Measurements from ENCODE around the gene TAS2R7. TPM values are rescaled to one million over a fixed set of nuclear protein-coding genes. Genes with fewer than 3 reads are reported as not detected.
A peak's percentile ranks its signal among the peaks of the same experiment; 100 is the strongest.

The TAS2R7 gene
- total RNA-seq, 1 experiment from 2014 or later: not detected

DNA sequence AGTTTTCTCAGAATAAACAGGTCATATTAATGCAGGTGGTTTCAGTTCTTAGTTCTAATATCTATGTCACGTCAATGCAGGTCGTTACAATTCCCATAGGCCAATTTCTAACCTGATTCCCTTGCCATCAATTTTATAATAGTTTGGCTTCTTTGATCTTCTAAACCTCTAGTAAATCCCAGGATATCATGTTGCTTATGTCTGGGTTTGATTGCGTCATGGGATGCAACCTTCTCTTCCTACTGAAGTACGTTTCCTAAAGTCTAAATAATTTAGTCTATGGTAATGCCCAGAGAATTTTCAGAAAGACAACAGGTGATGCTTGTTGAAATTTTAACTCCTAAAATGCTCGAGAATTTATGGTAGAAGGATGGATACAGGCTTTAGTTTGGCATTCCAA is 19.2 kb downstream of the TAS2R7 start:
- H2AFZ ChIP-seq (ENCODE audit: low read length): no peak overlapping the region
- no peaks in the 10 kb centered on the region for H3K9me2 ChIP-seq (replicated peaks; ENCODE audit: low read length)
- no peak for TF ChIP-seq EZH2 (IDR thresholded peaks at IDR 0.05; ENCODE audit: low read length, unreplicated experiment)
- TF ChIP-seq, protein P1, sequence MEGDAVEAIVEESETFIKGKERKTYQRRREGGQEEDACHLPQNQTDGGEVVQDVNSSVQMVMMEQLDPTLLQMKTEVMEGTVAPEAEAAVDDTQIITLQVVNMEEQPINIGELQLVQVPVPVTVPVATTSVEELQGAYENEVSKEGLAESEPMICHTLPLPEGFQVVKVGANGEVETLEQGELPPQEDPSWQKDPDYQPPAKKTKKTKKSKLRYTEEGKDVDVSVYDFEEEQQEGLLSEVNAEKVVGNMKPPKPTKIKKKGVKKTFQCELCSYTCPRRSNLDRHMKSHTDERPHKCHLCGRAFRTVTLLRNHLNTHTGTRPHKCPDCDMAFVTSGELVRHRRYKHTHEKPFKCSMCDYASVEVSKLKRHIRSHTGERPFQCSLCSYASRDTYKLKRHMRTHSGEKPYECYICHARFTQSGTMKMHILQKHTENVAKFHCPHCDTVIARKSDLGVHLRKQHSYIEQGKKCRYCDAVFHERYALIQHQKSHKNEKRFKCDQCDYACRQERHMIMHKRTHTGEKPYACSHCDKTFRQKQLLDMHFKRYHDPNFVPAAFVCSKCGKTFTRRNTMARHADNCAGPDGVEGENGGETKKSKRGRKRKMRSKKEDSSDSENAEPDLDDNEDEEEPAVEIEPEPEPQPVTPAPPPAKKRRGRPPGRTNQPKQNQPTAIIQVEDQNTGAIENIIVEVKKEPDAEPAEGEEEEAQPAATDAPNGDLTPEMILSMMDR (conservative IDR thresholded peaks at IDR 0.05; ENCODE audit: low read depth, low read length): no peak
- H4K20me1 ChIP-seq (ENCODE audit: low read length): no peaks in the 10 kb centered on the region
- ATAC-seq (no peak), DNase-seq (no peak)
- intact Hi-C loops (cut with micrococcal nuclease): no loop called here
- POLR2A ChIA-PET (ENCODE audit: unreplicated experiment): no interaction called here
- CTCF ChIA-PET: no interaction called here
- no peak overlapping the region for H3K4me2 ChIP-seq (ENCODE audit: low read length)
- H3K27ac ChIP-seq (ENCODE audit: low read length): no peak overlapping the region
- no peaks in the 10 kb centered on the region for H3K9me3 ChIP-seq (ENCODE audit: low read length)
- H3K79me2 ChIP-seq (ENCODE audit: low read length): no peaks in the 10 kb centered on the region
- BruUV-seq (replicated peaks): no TSS peak
- H3K4me3 ChIP-seq (ENCODE audit: low read length): no peak overlapping the region
- no peaks in the 10 kb centered on the region for H3K4me1 ChIP-seq (ENCODE audit: insufficient read depth, low read length)
- no peaks in the 10 kb centered on the region for H3K27me3 ChIP-seq (ENCODE audit: low read length)
- H3F3A ChIP-seq (ENCODE audit: low read length, unreplicated experiment): no peaks in the 10 kb centered on the region
- no peak overlapping the region for H3K9ac ChIP-seq (ENCODE audit: low read length)
- H3K36me3 ChIP-seq (ENCODE audit: low read depth, low read length): no peaks in the 10 kb centered on the region

DNA sequence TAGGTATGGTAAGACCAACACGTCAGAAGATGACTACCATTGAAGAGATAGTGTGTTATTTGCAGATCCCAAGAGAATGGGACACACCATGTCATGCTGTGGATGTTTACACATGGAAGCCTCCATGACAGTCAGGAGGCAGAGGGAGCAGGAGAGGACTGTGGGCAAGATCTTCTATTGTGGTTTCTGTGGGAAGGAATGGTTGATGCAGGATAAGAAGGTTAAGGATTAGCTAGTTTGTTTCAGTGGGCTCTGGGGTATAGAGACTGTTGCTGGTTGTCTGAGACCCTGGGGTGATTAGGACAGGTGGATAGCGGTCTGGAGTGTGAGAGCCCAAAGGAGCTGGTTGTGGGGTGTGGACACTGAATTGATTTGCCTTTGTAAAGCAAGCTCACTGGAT is 23.3 kb downstream of the TAS2R7 start:
- no TSS peak for BruUV-seq (replicated peaks)

DNA sequence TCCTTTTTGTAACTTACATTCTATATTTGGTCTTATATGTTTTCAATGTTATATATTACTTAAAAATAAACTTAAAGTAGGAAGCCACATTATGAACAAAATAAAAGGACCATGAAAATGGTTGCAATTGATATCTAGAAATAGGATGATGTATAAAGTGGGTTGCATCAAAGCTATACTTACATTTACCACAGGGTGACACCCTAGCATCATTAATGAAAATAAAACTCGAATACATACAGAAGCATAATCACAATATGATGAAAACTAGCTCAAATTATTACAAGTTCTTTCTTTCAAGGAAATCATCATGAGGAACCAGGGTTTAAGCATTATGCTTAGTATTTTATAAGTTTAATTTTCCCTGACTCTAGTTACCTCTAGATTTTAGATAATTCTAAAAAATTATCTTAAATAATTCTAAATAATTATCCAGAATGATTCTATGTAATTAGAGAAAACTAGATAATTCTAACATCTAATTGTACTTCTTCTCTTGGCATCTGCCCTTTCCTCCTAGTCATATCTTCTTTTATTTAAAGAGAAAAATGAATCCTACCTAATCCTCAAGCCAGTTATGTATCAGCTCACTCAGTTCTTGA is 31.2 kb downstream of the TAS2R7 start:
- Histone ChIP-seq H3F3A (ENCODE audit: low read length, unreplicated experiment) (no peaks in the 10 kb centered on the region), H3K27me3 (ENCODE audit: low read length) (peaks cover 71% of the 10 kb centered on the region), H3K79me2 (ENCODE audit: low read length) (no peaks in the 10 kb centered on the region), H3K9ac (ENCODE audit: low read length) (no peak overlapping the region), H3K9me2 (replicated peaks; ENCODE audit: low read length) (no peaks in the 10 kb centered on the region), H3K9me3 (ENCODE audit: low read length) (no peaks in the 10 kb centered on the region), H3K36me3 (ENCODE audit: low read depth, low read length) (no peaks in the 10 kb centered on the region), H2AFZ (ENCODE audit: low read length) (no peak overlapping the region), H3K27ac (ENCODE audit: low read length) (no peak overlapping the region), H3K4me2 (ENCODE audit: low read length) (no peak overlapping the region), H4K20me1 (ENCODE audit: low read length) (no peaks in the 10 kb centered on the region), H3K4me1 (ENCODE audit: insufficient read depth, low read length) (no peaks in the 10 kb centered on the region), H3K4me3 (ENCODE audit: low read length) (no peak overlapping the region)
- intact Hi-C loops (cut with micrococcal nuclease): loop anchor here (1.0 to 5.0 kb wide), 5 partner anchors 130 to 736 kb away; no protein-coding TSS in a partner anchor
- ChIA-PET CTCF (interaction anchor here (0.6 to 1.3 kb wide), 6 partner anchors 113 to 735 kb away, joined by 3 to 14 read pairs (median 5); no protein-coding TSS in a partner anchor), POLR2A (ENCODE audit: unreplicated experiment) (no interaction called here)
- peak; percentile 56 for DNase-seq
- ATAC-seq: peak; percentile 46; the same call in 1 of the 2 replicates
- no TSS peak for BruUV-seq (replicated peaks)
- TF ChIP-seq, protein P1 (conservative IDR thresholded peaks at IDR 0.05; ENCODE audit: low read depth, low read length): peak; percentile 69
- TF ChIP-seq EZH2phosphoT487 (IDR thresholded peaks at IDR 0.05; ENCODE audit: borderline replicate concordance, low read length): no peak

More for the DNA sequence above, 23.3 kb downstream of the TAS2R7 start:
- no peaks in the 10 kb centered on the region for H3K9me3 ChIP-seq (ENCODE audit: low read length)
- H3K4me3 ChIP-seq (ENCODE audit: low read length): no peak overlapping the region
- H3K4me2 ChIP-seq (ENCODE audit: low read length): no peak overlapping the region
- H3K9ac ChIP-seq (ENCODE audit: low read length): no peak overlapping the region
- intact Hi-C loops (cut with micrococcal nuclease): no loop called here
- no peak overlapping the region for H2AFZ ChIP-seq (ENCODE audit: low read length)
- no peaks in the 10 kb centered on the region for H3K36me3 ChIP-seq (ENCODE audit: low read depth, low read length)
- no peaks in the 10 kb centered on the region for H3F3A ChIP-seq (ENCODE audit: low read length, unreplicated experiment)
- peaks cover 12% of the 10 kb centered on the region; the same call in 1 of the 2 replicates for H3K27me3 ChIP-seq (ENCODE audit: low read length)
- H4K20me1 ChIP-seq (ENCODE audit: low read length): no peaks in the 10 kb centered on the region
- ATAC-seq: no peak
- no peaks in the 10 kb centered on the region for H3K4me1 ChIP-seq (ENCODE audit: insufficient read depth, low read length)
- no peak for DNase-seq
- TF ChIP-seq EZH2phosphoT487 (IDR thresholded peaks at IDR 0.05; ENCODE audit: borderline replicate concordance, low read length): no peak
- TF ChIP-seq, protein P1 (conservative IDR thresholded peaks at IDR 0.05; ENCODE audit: low read depth, low read length): no peak
- no peak for TF ChIP-seq EZH2 (IDR thresholded peaks at IDR 0.05; ENCODE audit: low read length, unreplicated experiment)
- H3K27ac ChIP-seq (ENCODE audit: low read length): no peak overlapping the region
- H3K9me2 ChIP-seq (replicated peaks; ENCODE audit: low read length): no peaks in the 10 kb centered on the region
- CTCF ChIA-PET: no interaction called here
- POLR2A ChIA-PET (ENCODE audit: unreplicated experiment): no interaction called here
- no peaks in the 10 kb centered on the region for H3K79me2 ChIP-seq (ENCODE audit: low read length)
